ENCODE measurements around the gene CDH22.

Gene CDH22

DNA sequence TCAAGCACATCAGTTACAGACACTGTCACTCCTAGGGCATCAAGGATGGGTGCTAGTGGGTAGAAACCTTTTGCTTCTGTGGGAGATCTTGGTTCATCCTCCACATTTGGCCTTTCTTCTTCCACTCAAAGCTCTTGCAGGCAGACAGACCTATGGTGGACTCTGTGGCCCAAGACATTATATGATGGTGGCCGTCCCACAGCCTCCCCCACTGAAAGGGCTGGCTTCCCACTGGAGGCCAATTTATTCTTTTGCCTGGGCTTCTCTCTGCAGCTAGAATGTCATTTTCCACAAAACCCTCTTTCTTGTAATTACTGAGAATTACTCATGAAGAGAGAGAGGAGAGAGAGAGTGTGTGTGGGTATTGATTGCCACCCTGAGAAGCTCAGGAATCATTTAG lies 146.4 kb downstream of the CDH22 start:
- no peak overlapping the region for H3K4me2 ChIP-seq (ENCODE audit: low read length)
- no peak overlapping the region for H3K18ac ChIP-seq (ENCODE audit: low read length)
- H3K4me3 ChIP-seq (ENCODE audit: low read length) = no peak overlapping the region
- no peak overlapping the region for H3K9ac ChIP-seq (ENCODE audit: low read length)
- H3K36me3 ChIP-seq (ENCODE audit: control insufficient read depth, insufficient read depth, low read length) = no peaks in the 10 kb centered on the region
- H4K5ac ChIP-seq (ENCODE audit: low read length) = no peak overlapping the region
- DNase-seq = no peak
- no peak overlapping the region for H3K23ac ChIP-seq (ENCODE audit: low read length)
- no peak overlapping the region for H3K4ac ChIP-seq (ENCODE audit: low read depth, low read length)
- no peak overlapping the region for H2BK120ac ChIP-seq (ENCODE audit: low read depth, low read length)
- H2AK5ac ChIP-seq (ENCODE audit: low read length) = no peak overlapping the region
- no peak overlapping the region for H3K56ac ChIP-seq (ENCODE audit: low read length)
- WGBS (ENCODE audit: extremely low coverage, insufficient coverage, low lambda C conversion rate) = no CpG with 5 or more reads among the region's 1 CpG
- H4K8ac ChIP-seq (ENCODE audit: low read depth, low read length) = no peak overlapping the region
- no peaks in the 10 kb centered on the region for H3K27me3 ChIP-seq (ENCODE audit: insufficient read depth, low read length, poor library complexity)
- no peak overlapping the region for H3K27ac ChIP-seq (ENCODE audit: low read depth, low read length)
- H2BK15ac ChIP-seq (replicated peaks; ENCODE audit: low read depth) = no peak overlapping the region
- H3K4me1 ChIP-seq (ENCODE audit: control insufficient read depth, low read depth, low read length) = no peaks in the 10 kb centered on the region
- H3K79me2 ChIP-seq (ENCODE audit: control insufficient read depth, insufficient read depth, low read length) = no peaks in the 10 kb centered on the region
- no peak overlapping the region for H2BK5ac ChIP-seq (ENCODE audit: low read length)
- no peaks in the 10 kb centered on the region for H3K79me1 ChIP-seq (ENCODE audit: low read length)

DNA sequence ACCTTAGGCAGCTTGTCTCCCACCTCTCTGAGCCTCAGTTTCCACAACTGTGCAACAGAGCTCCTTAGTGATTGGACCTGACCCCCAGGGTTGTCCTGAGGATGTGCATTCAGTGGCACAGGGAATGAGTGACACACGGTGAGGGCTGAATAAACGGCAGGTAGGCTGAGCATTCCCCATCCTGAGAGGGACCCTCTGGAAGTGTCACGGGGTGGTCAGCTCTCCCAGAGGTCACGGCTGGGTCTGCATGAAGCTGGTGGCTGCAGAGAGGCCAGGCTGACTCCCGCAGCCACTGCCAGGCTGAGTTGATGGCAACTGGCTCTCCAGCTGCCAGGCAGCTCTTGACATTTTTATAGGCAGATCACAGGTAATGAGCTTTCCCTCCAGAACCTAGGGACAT lies 147.6 kb downstream of the CDH22 start:
- H3K23ac ChIP-seq (ENCODE audit: low read length) = no peak overlapping the region
- H3K9ac ChIP-seq (ENCODE audit: low read length) = no peak overlapping the region
- no peak overlapping the region for H3K18ac ChIP-seq (ENCODE audit: low read length)
- WGBS (ENCODE audit: extremely low coverage, insufficient coverage, low lambda C conversion rate) = no CpG with 5 or more reads among the region's 5 CpGs
- no peaks in the 10 kb centered on the region for H3K4me1 ChIP-seq (ENCODE audit: control insufficient read depth, low read depth, low read length)
- no peak overlapping the region for H2AK5ac ChIP-seq (ENCODE audit: low read length)
- H2BK120ac ChIP-seq (ENCODE audit: low read depth, low read length) = no peak overlapping the region
- DNase-seq = no peak
- H3K4me2 ChIP-seq (ENCODE audit: low read length) = no peak overlapping the region
- no peak overlapping the region for H2BK5ac ChIP-seq (ENCODE audit: low read length)
- no peak overlapping the region for H2BK15ac ChIP-seq (replicated peaks; ENCODE audit: low read depth)
- H3K36me3 ChIP-seq (ENCODE audit: control insufficient read depth, insufficient read depth, low read length) = no peaks in the 10 kb centered on the region
- no peaks in the 10 kb centered on the region for H3K79me1 ChIP-seq (ENCODE audit: low read length)
- no peak overlapping the region for H4K8ac ChIP-seq (ENCODE audit: low read depth, low read length)
- no peak overlapping the region for H3K4me3 ChIP-seq (ENCODE audit: low read length)
- H3K56ac ChIP-seq (ENCODE audit: low read length) = no peak overlapping the region
- H3K27ac ChIP-seq (ENCODE audit: low read depth, low read length) = no peak overlapping the region
- H3K27me3 ChIP-seq (ENCODE audit: insufficient read depth, low read length, poor library complexity) = no peaks in the 10 kb centered on the region
- H3K79me2 ChIP-seq (ENCODE audit: control insufficient read depth, insufficient read depth, low read length) = no peaks in the 10 kb centered on the region
- no peak overlapping the region for H3K4ac ChIP-seq (ENCODE audit: low read depth, low read length)
- H4K5ac ChIP-seq (ENCODE audit: low read length) = no peak overlapping the region

DNA sequence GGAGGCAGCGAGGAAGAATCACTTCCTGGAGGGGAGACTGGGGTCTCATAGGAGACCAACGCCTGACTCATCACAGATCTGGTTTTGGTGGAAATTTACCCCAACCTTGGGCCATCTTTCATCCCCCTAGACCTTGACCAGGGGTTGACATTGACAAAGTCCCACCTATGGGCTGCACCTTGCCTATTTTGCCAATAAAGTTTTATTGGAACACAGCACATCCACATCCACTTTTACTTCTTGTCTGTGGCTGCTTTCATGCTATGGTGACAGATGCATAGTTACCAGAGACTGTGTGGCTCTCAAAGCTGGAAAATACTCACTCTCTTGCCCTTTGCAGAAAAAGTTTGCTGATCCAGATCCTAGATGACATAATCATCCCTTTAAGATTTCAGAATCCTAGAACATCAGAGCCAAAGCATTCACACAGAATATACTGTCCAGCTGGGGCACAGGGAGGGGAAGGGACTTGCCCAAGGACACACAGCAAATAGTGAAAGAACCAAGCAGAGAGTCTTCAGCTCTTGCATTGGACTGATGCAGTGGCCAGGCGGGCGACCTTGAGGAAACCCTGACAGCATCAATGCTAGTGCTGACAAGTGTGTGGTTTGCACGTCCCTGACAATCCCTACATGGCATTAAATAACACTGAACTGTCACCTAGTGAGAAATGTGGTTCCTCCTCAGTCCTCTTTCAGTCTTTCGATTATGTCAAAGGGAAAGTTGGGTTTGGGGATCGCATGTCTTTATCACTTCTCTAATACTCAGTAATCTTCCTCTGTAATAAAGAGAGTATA lies 149.0 kb downstream of the CDH22 start:
- Histone ChIP-seq H3K4me3 (ENCODE audit: low read length) (no peak overlapping the region), H3K4ac (ENCODE audit: low read depth, low read length) (no peak overlapping the region)
- no CpG with 5 or more reads among the region's 7 CpGs for WGBS (ENCODE audit: extremely low coverage, insufficient coverage, low lambda C conversion rate)

DNA sequence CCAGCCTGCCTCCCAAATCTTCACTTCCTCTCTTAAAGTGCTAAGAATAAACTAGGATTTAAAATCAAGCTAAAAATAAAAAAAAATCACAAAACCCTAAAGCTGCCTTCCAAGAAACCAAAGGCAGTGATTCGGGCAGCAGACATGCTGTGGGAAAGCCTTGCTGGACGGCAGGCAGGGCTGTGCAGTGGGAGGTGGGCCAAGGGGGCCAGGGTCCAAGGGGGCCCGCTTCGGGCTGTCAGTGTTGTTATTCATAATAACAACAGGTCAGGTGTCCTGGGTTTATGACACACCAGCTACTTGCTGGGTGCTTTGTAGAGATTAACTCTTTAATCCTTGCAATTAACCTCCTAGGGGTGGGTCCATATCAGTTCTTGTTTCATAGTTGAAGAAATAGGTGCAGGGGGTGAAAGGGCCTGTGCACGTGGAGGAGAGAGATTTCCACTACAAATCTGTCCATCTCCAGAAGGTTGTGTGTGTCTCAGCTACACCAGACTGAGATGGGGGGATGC lies 149.8 kb downstream of the CDH22 start:
- H3K4me2 ChIP-seq (ENCODE audit: low read length) = no peak overlapping the region
- no peak overlapping the region for H3K27ac ChIP-seq (ENCODE audit: low read depth, low read length)
- H3K27me3 ChIP-seq (ENCODE audit: insufficient read depth, low read length, poor library complexity) = no peaks in the 10 kb centered on the region
- no peaks in the 10 kb centered on the region for H3K79me1 ChIP-seq (ENCODE audit: low read length)
- H2AK5ac ChIP-seq (ENCODE audit: low read length) = no peak overlapping the region
- H3K36me3 ChIP-seq (ENCODE audit: control insufficient read depth, insufficient read depth, low read length) = no peaks in the 10 kb centered on the region
- no peak overlapping the region for H3K4me3 ChIP-seq (ENCODE audit: low read length)
- no peak overlapping the region for H2BK5ac ChIP-seq (ENCODE audit: low read length)
- H4K8ac ChIP-seq (ENCODE audit: low read depth, low read length) = no peak overlapping the region
- no peak overlapping the region for H3K18ac ChIP-seq (ENCODE audit: low read length)
- H3K4ac ChIP-seq (ENCODE audit: low read depth, low read length) = no peak overlapping the region
- no CpG with 5 or more reads among the region's 5 CpGs for WGBS (ENCODE audit: extremely low coverage, insufficient coverage, low lambda C conversion rate)
- no peak overlapping the region for H2BK120ac ChIP-seq (ENCODE audit: low read depth, low read length)
- no peak overlapping the region for H4K5ac ChIP-seq (ENCODE audit: low read length)
- H3K56ac ChIP-seq (ENCODE audit: low read length) = no peak overlapping the region
- DNase-seq = no peak
- no peak overlapping the region for H3K9ac ChIP-seq (ENCODE audit: low read length)
- H3K4me1 ChIP-seq (ENCODE audit: control insufficient read depth, low read depth, low read length) = no peaks in the 10 kb centered on the region
- no peak overlapping the region for H3K23ac ChIP-seq (ENCODE audit: low read length)
- no peaks in the 10 kb centered on the region for H3K79me2 ChIP-seq (ENCODE audit: control insufficient read depth, insufficient read depth, low read length)
- no peak overlapping the region for H2BK15ac ChIP-seq (replicated peaks; ENCODE audit: low read depth)

More for the DNA sequence above, 149.0 kb downstream of the CDH22 start:
- Histone ChIP-seq H3K79me2 (ENCODE audit: control insufficient read depth, insufficient read depth, low read length) (no peaks in the 10 kb centered on the region), H3K9ac (ENCODE audit: low read length) (no peak overlapping the region), H3K56ac (ENCODE audit: low read length) (no peak overlapping the region), H3K27ac (ENCODE audit: low read depth, low read length) (no peak overlapping the region), H2BK15ac (replicated peaks; ENCODE audit: low read depth) (no peak overlapping the region), H2AK5ac (ENCODE audit: low read length) (no peak overlapping the region), H4K5ac (ENCODE audit: low read length) (no peak overlapping the region), H3K4me1 (ENCODE audit: control insufficient read depth, low read depth, low read length) (no peaks in the 10 kb centered on the region), H4K8ac (ENCODE audit: low read depth, low read length) (no peak overlapping the region), H3K36me3 (ENCODE audit: control insufficient read depth, insufficient read depth, low read length) (no peaks in the 10 kb centered on the region), H2BK5ac (ENCODE audit: low read length) (no peak overlapping the region), H3K4me2 (ENCODE audit: low read length) (no peak overlapping the region), H3K79me1 (ENCODE audit: low read length) (no peaks in the 10 kb centered on the region), H3K23ac (ENCODE audit: low read length) (no peak overlapping the region), H3K18ac (ENCODE audit: low read length) (no peak overlapping the region), H2BK120ac (ENCODE audit: low read depth, low read length) (no peak overlapping the region), H3K27me3 (ENCODE audit: insufficient read depth, low read length, poor library complexity) (no peaks in the 10 kb centered on the region)
- no peak for DNase-seq

DNA sequence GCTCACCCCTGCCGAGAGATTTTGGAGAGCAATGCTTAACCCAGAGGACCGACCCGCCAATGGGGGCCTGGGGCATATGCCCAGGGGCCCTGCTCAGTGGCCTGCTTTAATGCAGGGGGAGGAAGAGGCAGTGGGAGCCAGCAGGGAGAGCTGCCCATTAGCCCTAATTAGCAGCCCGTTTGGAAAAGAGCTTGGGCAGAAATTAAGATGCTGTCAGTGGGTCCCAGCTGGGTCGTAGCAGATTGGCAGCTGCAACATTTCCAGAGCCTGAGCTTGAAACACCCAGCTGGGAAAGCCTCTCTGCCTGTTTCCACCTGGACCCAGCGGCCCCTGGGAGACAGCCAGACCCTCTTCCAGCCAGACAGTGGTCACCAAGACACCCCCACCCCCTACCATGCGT lies 150.7 kb downstream of the CDH22 start:
- no peak overlapping the region for H4K5ac ChIP-seq (ENCODE audit: low read length)
- H3K4ac ChIP-seq (ENCODE audit: low read depth, low read length) = no peak overlapping the region
- no CpG with 5 or more reads among the region's 7 CpGs for WGBS (ENCODE audit: extremely low coverage, insufficient coverage, low lambda C conversion rate)
- H3K27me3 ChIP-seq (ENCODE audit: insufficient read depth, low read length, poor library complexity) = no peaks in the 10 kb centered on the region
- no peak overlapping the region for H2BK5ac ChIP-seq (ENCODE audit: low read length)
- H2AK5ac ChIP-seq (ENCODE audit: low read length) = no peak overlapping the region
- no peak overlapping the region for H3K56ac ChIP-seq (ENCODE audit: low read length)
- H3K18ac ChIP-seq (ENCODE audit: low read length) = no peak overlapping the region
- no peak overlapping the region for H3K27ac ChIP-seq (ENCODE audit: low read depth, low read length)
- H3K79me1 ChIP-seq (ENCODE audit: low read length) = no peaks in the 10 kb centered on the region
- H3K36me3 ChIP-seq (ENCODE audit: control insufficient read depth, insufficient read depth, low read length) = no peaks in the 10 kb centered on the region
- no peak overlapping the region for H3K9ac ChIP-seq (ENCODE audit: low read length)
- H3K4me3 ChIP-seq (ENCODE audit: low read length) = no peak overlapping the region
- H3K23ac ChIP-seq (ENCODE audit: low read length) = no peak overlapping the region
- H3K4me1 ChIP-seq (ENCODE audit: control insufficient read depth, low read depth, low read length) = no peaks in the 10 kb centered on the region
- H3K4me2 ChIP-seq (ENCODE audit: low read length) = no peak overlapping the region
- H4K8ac ChIP-seq (ENCODE audit: low read depth, low read length) = no peak overlapping the region
- H3K79me2 ChIP-seq (ENCODE audit: control insufficient read depth, insufficient read depth, low read length) = no peaks in the 10 kb centered on the region
- H2BK15ac ChIP-seq (replicated peaks; ENCODE audit: low read depth) = no peak overlapping the region
- no peak overlapping the region for H2BK120ac ChIP-seq (ENCODE audit: low read depth, low read length)
- DNase-seq = no peak
